Measurements from ENCODE around the gene ZFAND3.

ZFAND3 gene

DNA sequence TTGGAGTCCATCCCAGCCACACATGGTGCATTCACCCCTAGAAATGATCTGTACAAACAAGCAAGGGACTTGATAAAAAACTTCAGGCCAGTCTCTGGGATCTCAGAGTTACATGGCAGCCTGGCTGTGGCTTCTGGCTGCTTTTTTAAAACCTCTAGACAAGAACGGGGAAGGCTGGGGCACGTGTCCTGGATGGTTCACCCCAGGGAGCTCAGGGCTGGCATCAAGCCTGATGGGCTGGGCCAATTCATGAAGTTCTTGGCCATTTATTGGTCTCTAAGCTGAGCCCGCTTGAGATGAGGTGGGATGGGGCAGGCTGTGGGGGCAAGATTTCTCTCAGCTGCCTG is 10.4 kb upstream of the ZFAND3 start:
- H3K36me3 ChIP-seq = no peaks in the 10 kb centered on the region
- H3K27me3 ChIP-seq (ENCODE audit: insufficient read depth, low read depth, severe bottlenecking) = no peaks in the 10 kb centered on the region
- DNase-seq = no peak
- no peak overlapping the region for H3K4me3 ChIP-seq (ENCODE audit: low read depth, low read length)
- TF ChIP-seq, protein P1, sequence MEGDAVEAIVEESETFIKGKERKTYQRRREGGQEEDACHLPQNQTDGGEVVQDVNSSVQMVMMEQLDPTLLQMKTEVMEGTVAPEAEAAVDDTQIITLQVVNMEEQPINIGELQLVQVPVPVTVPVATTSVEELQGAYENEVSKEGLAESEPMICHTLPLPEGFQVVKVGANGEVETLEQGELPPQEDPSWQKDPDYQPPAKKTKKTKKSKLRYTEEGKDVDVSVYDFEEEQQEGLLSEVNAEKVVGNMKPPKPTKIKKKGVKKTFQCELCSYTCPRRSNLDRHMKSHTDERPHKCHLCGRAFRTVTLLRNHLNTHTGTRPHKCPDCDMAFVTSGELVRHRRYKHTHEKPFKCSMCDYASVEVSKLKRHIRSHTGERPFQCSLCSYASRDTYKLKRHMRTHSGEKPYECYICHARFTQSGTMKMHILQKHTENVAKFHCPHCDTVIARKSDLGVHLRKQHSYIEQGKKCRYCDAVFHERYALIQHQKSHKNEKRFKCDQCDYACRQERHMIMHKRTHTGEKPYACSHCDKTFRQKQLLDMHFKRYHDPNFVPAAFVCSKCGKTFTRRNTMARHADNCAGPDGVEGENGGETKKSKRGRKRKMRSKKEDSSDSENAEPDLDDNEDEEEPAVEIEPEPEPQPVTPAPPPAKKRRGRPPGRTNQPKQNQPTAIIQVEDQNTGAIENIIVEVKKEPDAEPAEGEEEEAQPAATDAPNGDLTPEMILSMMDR (IDR thresholded peaks at IDR 0.05; ENCODE audit: low read depth, low read length) = no peak
- H3K27ac ChIP-seq = peak overlapping the region; percentile 49
- H3K9me3 ChIP-seq (ENCODE audit: severe bottlenecking) = no peaks in the 10 kb centered on the region

DNA sequence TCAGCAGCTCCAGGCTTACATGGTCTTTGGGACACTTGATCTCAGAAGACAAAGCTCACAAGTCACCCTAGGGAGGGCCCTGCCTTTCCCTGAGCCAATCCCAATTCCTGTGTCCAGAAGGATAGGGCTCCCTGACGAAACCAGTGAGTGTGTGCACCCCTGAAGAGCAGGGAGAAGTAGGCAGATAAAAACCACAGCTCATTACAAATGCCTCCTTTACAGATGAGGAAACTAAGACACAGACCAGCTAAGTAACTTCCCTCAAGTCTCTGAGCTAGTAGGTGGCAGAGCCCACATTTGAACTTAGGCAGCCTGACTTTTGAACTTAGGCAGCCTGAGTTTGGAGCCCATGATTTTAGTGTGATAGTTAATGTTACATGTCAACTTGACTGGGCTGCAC is 6.7 kb upstream of the ZFAND3 start:
- TF ChIP-seq, protein P1 (IDR thresholded peaks at IDR 0.05; ENCODE audit: low read depth, low read length) = no peak

DNA sequence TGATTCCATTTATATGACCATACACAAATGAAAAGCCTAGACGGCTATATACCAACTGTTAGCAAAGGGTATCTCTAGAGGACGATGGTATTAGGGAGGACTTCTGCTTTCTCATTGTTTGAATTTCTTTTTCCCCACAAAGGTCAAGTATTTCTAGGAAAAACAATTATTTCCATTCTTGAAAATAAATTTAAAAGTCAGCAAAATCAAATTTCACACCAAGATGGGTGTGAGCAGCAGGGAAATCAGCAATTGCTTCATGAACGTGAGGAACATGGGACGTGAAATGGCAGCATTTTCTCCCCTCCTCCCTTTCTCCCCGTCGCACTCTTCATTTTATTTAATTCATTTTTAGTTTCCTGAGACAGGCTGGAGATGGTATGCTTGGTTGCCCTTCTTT is 5.2 kb upstream of the ZFAND3 start:
- DNase-seq = no peak
- Histone ChIP-seq H3K27ac (no peak overlapping the region), H3K27me3 (ENCODE audit: insufficient read depth, low read depth, severe bottlenecking) (no peaks in the 10 kb centered on the region), H3K4me3 (ENCODE audit: low read depth, low read length) (no peak overlapping the region), H3K9me3 (ENCODE audit: severe bottlenecking) (no peaks in the 10 kb centered on the region), H3K36me3 (no peaks in the 10 kb centered on the region)
- TF ChIP-seq, protein P1 (IDR thresholded peaks at IDR 0.05; ENCODE audit: low read depth, low read length) = no peak

More for the DNA sequence above, 6.7 kb upstream of the ZFAND3 start:
- no peaks in the 10 kb centered on the region for H3K27me3 ChIP-seq (ENCODE audit: insufficient read depth, low read depth, severe bottlenecking)
- DNase-seq = no peak
- no peaks in the 10 kb centered on the region for H3K36me3 ChIP-seq
- H3K9me3 ChIP-seq (ENCODE audit: severe bottlenecking) = no peaks in the 10 kb centered on the region
- H3K4me3 ChIP-seq (ENCODE audit: low read depth, low read length) = no peak overlapping the region
- no peak overlapping the region for H3K27ac ChIP-seq

DNA sequence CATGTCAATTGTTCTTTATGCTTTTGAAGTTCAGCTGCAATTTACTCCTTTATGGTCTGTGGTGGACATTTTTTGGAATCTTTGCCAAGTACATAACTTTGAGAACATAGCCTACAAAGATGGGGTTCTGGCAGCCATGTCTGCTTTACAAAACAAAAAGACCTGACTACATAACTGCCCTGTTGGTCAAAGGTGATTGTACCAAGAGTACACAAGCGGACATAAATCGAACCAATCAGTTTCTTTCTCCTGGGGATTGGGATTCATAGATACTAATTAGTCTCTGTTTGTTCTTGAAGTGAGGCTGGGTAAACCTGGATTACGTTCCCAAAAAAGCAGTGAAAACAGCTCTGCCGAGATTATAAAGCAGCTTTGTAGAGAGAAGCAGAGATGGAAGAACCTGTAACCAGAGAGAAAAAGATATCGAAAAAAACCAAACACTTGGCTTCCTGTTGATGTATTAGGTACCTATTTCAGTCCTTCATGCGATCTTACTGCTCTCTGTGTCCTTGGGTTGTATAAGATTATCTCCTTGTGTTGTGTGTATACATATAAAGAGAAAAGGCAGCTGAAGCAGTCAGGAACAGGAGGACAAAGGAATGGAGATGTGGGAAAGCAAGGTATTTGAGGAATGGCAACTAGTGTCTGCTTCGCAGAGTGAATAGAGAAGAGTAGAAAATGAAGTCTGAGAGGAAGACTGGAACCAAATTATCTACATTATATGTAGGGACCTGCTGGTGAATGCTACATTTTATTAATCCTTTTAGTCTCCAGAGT is 2.7 kb upstream of the ZFAND3 start:
- TF ChIP-seq, protein P1 (IDR thresholded peaks at IDR 0.05; ENCODE audit: low read depth, low read length) = no peak
- H3K36me3 ChIP-seq = no peaks in the 10 kb centered on the region; the same call in none of the 2 replicates
- H3K4me3 ChIP-seq (ENCODE audit: low read depth, low read length) = no peak overlapping the region
- H3K27me3 ChIP-seq (ENCODE audit: insufficient read depth, low read depth, severe bottlenecking) = no peaks in the 10 kb centered on the region
- H3K9me3 ChIP-seq (ENCODE audit: severe bottlenecking) = no peaks in the 10 kb centered on the region
- DNase-seq = no peak
- H3K27ac ChIP-seq = no peak overlapping the region

DNA sequence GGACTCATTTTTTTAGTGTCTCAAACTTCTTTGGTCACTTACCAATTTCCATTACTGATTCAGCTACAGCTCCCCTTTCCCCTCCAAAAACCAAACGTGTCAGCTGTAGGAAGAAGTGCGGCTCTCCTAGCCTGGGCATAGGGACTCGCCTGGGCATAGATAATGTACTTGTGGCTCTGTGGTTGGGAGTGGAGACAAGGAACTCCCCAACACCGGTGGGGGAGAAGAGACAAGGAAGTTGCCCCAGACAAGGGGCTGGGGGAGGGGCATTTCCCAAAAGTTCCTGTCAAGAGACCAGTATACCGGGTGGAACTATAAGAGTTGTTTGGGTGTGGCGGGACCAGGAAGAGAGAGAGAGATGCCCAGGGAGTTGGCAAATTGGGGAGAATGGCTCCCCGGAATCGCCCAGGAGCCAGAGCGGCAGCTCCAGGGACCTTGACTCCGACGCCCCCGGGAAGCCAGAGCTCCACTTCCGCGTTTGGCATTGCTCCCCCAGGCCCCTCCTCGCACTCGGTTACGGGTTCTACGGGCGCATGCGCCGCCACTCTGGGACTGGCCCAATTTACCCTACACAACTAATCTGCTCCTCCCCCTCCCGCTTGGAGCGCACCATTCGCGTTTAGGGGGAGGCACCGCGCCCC is 871 bp upstream of the ZFAND3 start:
- H3K36me3 ChIP-seq = peaks cover 8% of the 10 kb centered on the region
- peak; percentile 99 for DNase-seq
- H3K9me3 ChIP-seq (ENCODE audit: severe bottlenecking) = no peaks in the 10 kb centered on the region
- peak overlapping the region; percentile 80 for H3K4me3 ChIP-seq (ENCODE audit: low read depth, low read length)
- TF ChIP-seq, protein P1 (IDR thresholded peaks at IDR 0.05; ENCODE audit: low read depth, low read length) = no peak
- H3K27me3 ChIP-seq (ENCODE audit: insufficient read depth, low read depth, severe bottlenecking) = no peaks in the 10 kb centered on the region
- peak overlapping the region; percentile 99 for H3K27ac ChIP-seq

All from WERI-Rb-1 (cell line).